Endodermal cell (in vitro differentiated cells): ENCODE results near the gene ARHGAP8. TPM values are rescaled to one million over a fixed set of nuclear protein-coding genes. Genes with fewer than 3 reads are reported as not detected.
A peak's percentile ranks its signal among the peaks of the same experiment; 100 is the strongest.

Experiments
- DNase-seq: peaks from one replicate; pipeline ENCODE4 v3.0.0-alpha.2; 2017
- H3K27ac ChIP-seq: 2 replicates; pipeline ENCODE4 v1.5.1; 2013; ENCODE audit warnings: mild to moderate bottlenecking, low read depth, low read length, moderate library complexity
- H3K27me3 ChIP-seq: 2 replicates; pipeline ENCODE4 v1.6.1; 2013; ENCODE audit warnings: mild to moderate bottlenecking, low read length, moderate library complexity; ENCODE audit not compliant: insufficient read depth, control insufficient read depth, poor library complexity, severe bottlenecking
- H3K36me3 ChIP-seq: 2 replicates; pipeline ENCODE4 v1.7.0; 2013; ENCODE audit warnings: mild to moderate bottlenecking, low read length, moderate library complexity; ENCODE audit not compliant: control insufficient read depth, insufficient read depth
- H3K4me1 ChIP-seq: one replicate; pipeline ENCODE4 v1.7.0; 2013; ENCODE audit warnings: low read length; ENCODE audit not compliant: control insufficient read depth, insufficient read depth
- H3K4me3 ChIP-seq: 2 replicates; pipeline ENCODE4 v1.5.1; 2013; ENCODE audit warnings: mild to moderate bottlenecking, low read length, moderate library complexity
- H3K9ac ChIP-seq: 2 replicates; pipeline ENCODE4 v1.6.1; 2013; ENCODE audit warnings: mild to moderate bottlenecking, low read length, moderate library complexity; ENCODE audit not compliant: poor library complexity, severe bottlenecking; ENCODE audit errors: extremely low read depth
- H3K9me3 ChIP-seq: 2 replicates; pipeline ENCODE4 v1.6.1; 2013; ENCODE audit warnings: mild to moderate bottlenecking, low read length, moderate library complexity; ENCODE audit not compliant: control insufficient read depth
- H3K27ac Mint-ChIP-seq: 2 replicates; pipeline ENCODE4 v1.8.0; 2020; ENCODE audit warnings: mixed read lengths
- H3K27me3 Mint-ChIP-seq: 2 replicates; pipeline ENCODE4 v1.8.0; 2021; ENCODE audit warnings: mild to moderate bottlenecking, mixed read lengths; ENCODE audit not compliant: insufficient read depth
- H3K36me3 Mint-ChIP-seq: 2 replicates; pipeline ENCODE4 v1.8.0; 2020; ENCODE audit warnings: low read depth, mixed read lengths
- H3K4me1 Mint-ChIP-seq: 2 replicates; pipeline ENCODE4 v1.8.0; 2020; ENCODE audit warnings: mixed read lengths
- H3K4me3 Mint-ChIP-seq: 2 replicates; pipeline ENCODE4 v1.8.0; 2020; ENCODE audit warnings: mild to moderate bottlenecking, moderate library complexity, mixed read lengths
- H3K9me3 Mint-ChIP-seq: 2 replicates; pipeline ENCODE4 v1.8.0; 2020; ENCODE audit warnings: mild to moderate bottlenecking, mixed read lengths
- WGBS, 2 experiments: methylation state at CpG; one replicate each; pipeline versions ENCODE4 v1.1.5 to v1.1.7; 2013; ENCODE audit warnings: missing lambda C conversion rate in 2 of 2, mixed read lengths in 1 of 2; ENCODE audit not compliant: insufficient coverage in 1 of 2, insufficient read length in 1 of 2; 5-methylcytosine and 5-hydroxymethylcytosine counted together
- total RNA-seq, 2 donors: library from RNA; stranded (reverse); fragmentation: NEBNext Ultra II Directional in 1 of 2; extraction: Animal tissue kit (Norgen Biotek cat#: 25700) in 1 of 2; gene quantifications; 2 replicates in 1 of 2; 3 replicates in 1 of 2; pipeline ENCODE4 v1.2.1, GENCODE V29; 2021
- TF ChIP-seq, protein P1 (sequence below): fragments of 200-600 bp; sonication (generic); conservative IDR thresholded peaks from 2 replicates; pipeline ENCODE4 v1.5.0; 2021; ENCODE audit warnings: antibody characterized with exemption, mild to moderate bottlenecking

The ARHGAP8 gene
- total RNA-seq, 2 donors from 2014 or later, result 45.2 to 51.3 TPM

DNA sequence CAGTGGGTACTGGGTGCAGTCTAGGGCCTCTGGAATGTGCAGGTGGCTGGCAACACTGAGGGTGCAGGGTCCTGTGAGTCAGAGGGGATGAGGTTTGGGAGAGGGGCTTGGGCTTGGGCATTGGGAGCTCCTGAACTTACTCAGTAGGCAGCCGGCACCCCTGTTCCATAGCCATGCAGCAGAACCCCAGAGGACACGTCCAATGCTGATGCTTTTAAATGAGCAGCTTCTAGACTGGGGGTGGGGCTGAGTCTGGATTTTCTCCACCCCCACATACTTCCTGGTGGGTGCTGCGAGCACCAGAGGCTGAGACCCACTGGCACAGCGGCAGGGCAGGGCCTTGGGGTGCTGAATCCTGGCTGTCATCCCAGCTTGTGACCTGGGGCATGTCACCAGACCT lies 71.4 kb downstream of the ARHGAP8 start:
- peaks cover 38% of the 10 kb centered on the region for H3K36me3 Mint-ChIP-seq
- Histone ChIP-seq H3K27ac (no peak overlapping the region), H3K27me3 (no peaks in the 10 kb centered on the region), H3K4me1 (no peaks in the 10 kb centered on the region), H3K9ac (no peak overlapping the region), H3K4me3 (no peak overlapping the region), H3K36me3 (peaks cover 15% of the 10 kb centered on the region), H3K9me3 (no peaks in the 10 kb centered on the region)
- no peaks in the 10 kb centered on the region for H3K9me3 Mint-ChIP-seq
- TF ChIP-seq, protein P1, sequence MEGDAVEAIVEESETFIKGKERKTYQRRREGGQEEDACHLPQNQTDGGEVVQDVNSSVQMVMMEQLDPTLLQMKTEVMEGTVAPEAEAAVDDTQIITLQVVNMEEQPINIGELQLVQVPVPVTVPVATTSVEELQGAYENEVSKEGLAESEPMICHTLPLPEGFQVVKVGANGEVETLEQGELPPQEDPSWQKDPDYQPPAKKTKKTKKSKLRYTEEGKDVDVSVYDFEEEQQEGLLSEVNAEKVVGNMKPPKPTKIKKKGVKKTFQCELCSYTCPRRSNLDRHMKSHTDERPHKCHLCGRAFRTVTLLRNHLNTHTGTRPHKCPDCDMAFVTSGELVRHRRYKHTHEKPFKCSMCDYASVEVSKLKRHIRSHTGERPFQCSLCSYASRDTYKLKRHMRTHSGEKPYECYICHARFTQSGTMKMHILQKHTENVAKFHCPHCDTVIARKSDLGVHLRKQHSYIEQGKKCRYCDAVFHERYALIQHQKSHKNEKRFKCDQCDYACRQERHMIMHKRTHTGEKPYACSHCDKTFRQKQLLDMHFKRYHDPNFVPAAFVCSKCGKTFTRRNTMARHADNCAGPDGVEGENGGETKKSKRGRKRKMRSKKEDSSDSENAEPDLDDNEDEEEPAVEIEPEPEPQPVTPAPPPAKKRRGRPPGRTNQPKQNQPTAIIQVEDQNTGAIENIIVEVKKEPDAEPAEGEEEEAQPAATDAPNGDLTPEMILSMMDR, result no peak
- H3K27ac Mint-ChIP-seq, result no peak overlapping the region
- WGBS, 2 experiments, result 92 to 94% methylated on average over 2 to 4 of the region's 4 CpGs
- H3K27me3 Mint-ChIP-seq, result no peaks in the 10 kb centered on the region
- no peak overlapping the region for H3K4me3 Mint-ChIP-seq
- DNase-seq, result peak; percentile 23
- H3K4me1 Mint-ChIP-seq, result no peaks in the 10 kb centered on the region

DNA sequence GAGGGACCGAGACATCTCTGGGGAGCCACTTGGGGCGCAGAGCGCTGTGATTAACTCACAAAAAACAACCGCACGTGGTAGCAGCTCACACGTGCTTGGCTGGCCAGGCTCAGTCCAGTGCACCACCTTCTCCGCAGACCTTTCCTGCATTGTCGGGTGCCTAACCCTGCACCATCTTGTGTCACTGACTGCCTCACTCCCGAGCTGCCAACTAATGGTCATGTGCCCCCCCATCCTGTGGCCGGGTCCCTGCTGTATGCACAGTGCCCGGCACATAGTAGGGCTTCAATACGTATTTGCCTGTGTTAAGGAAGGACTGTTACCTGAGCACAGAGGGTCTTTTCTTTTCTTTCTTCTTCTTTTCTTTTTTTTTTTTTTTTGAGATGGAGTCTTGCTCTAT lies 71.9 kb downstream of the ARHGAP8 start:
- Mint-ChIP-seq H3K27ac (no peak overlapping the region), H3K4me1 (no peaks in the 10 kb centered on the region), H3K36me3 (peaks cover 37% of the 10 kb centered on the region), H3K27me3 (no peaks in the 10 kb centered on the region), H3K4me3 (no peak overlapping the region), H3K9me3 (no peaks in the 10 kb centered on the region)
- Histone ChIP-seq H3K9ac (no peak overlapping the region), H3K27ac (no peak overlapping the region), H3K36me3 (peaks cover 15% of the 10 kb centered on the region), H3K4me3 (no peak overlapping the region), H3K9me3 (no peaks in the 10 kb centered on the region), H3K4me1 (no peaks in the 10 kb centered on the region), H3K27me3 (no peaks in the 10 kb centered on the region)
- 96% methylated on average over 8 to 12 of the region's 12 CpGs for WGBS, 2 experiments
- no peak for DNase-seq
- TF ChIP-seq, protein P1, result no peak

DNA sequence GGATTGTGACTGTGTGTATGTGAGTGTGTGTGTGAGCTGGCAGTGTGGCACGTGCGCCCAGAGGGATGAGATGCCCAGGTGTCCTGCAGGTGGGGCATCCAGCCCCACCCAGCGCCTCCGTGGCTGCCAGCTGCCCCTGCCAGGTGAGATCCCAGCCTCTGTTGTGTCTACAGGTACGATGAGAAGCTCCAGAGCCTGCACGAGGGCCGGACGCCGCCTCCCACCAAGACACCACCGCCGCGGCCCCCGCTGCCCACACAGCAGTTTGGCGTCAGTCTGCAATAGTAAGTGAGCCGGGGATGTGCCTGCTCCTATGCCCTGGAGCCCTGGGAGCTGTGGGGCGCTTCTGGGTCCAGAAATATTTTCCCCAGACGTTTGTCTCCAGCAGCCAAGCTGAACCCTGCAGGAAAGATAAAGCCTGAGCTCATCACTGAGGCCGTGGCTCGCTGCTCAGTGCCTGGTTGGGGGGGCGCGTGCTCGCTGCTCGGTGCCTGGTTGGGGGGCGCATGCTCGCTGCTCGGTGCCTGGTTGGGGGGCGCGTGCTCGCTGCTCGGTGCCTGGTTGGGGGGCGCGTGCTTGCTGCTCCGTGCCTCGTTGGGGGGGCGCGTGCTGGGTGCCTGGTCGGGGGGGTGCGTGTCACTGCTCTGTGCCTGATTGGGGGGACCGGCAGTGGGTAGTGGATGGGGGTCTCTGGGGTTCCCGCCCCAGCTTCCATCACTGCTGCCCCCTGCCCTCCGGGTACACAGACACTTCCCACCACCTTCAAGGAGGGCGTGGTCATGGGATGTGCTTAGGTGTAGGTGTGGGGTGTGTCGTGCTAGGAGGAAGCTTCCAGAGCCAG lies 73.2 kb downstream of the ARHGAP8 start:
- DNase-seq, result no peak
- no peaks in the 10 kb centered on the region for H3K27me3 Mint-ChIP-seq
- H3K9me3 Mint-ChIP-seq, result no peaks in the 10 kb centered on the region
- peaks cover 34% of the 10 kb centered on the region for H3K36me3 Mint-ChIP-seq
- no peak overlapping the region for H3K27ac Mint-ChIP-seq
- TF ChIP-seq, protein P1, result no peak
- no peaks in the 10 kb centered on the region for H3K4me1 ChIP-seq
- H3K36me3 ChIP-seq, result peaks cover 15% of the 10 kb centered on the region
- H3K27me3 ChIP-seq, result no peaks in the 10 kb centered on the region
- H3K9me3 ChIP-seq, result no peaks in the 10 kb centered on the region
- no peak overlapping the region for H3K4me3 ChIP-seq
- H3K27ac ChIP-seq, result no peak overlapping the region
- no peak overlapping the region for H3K9ac ChIP-seq
- H3K4me1 Mint-ChIP-seq, result no peaks in the 10 kb centered on the region
- no peak overlapping the region for H3K4me3 Mint-ChIP-seq
- 90 to 92% methylated on average over 14 to 38 of the region's 43 CpGs for WGBS, 2 experiments
